ENCODE data around the gene RBBP4.
"Not testable (repeated sequence)": the region's sequence is repeated elsewhere in the genome, so short reads cannot be mapped to it uniquely, and the experiment has no call there.

The RBBP4 gene

DNA sequence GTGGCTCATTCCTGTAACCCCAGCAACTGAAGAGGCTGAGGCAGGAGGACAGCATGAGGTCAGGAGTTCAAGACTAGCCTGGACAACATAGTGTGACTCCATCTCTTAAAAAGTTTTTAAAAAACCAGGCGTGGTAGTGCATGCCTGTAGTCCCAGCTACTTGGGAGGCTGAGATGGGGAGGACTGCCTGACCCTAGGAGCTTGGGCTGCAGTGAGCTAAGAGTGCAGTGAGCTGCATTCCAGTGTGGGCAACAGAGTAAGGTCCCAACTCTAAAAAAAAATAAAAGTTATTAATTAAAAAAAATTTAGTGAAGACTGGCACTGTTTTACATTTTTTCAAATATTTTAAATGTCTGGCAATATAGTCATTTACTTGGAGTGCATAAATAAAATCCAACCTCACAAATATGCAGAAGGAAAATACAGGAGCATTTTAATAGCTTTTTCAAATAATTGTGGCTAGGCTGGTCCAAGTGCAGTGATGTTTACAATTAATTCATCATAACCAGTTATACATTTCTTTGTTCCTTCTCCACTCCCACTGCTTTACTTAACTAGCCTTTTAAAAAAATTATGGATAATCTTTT, 11.4 kb upstream of the RBBP4 start:
- DNase-seq (ENCODE audit: low read depth in 2 of 2) = no peak

DNA sequence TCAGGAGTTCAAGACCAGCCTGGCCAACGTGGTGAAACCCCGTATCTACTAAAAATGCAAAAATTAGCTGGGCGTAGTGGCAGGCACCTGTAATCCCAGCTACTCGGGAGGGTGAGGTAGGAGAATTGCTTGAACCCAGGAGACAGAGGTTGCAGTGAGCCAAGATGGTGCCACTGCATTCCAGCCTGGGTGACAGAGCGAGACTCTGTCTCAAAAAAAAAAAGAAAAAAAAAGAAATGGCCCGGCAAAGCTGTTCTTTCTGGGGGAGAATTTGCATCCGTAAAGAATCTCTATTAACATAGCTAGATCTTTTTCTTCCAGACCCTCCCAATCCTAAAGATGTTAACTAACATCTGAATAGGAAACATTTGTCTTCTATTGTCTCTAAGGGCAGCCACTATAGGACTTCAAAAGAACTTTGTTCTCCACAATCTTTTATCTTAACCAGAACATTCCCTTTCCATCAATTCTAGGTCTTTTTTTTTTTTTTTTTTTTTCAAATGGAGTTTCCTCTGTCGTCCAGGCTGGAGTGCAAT, 8.6 kb upstream of the RBBP4 start:
- not testable (repeated sequence) for DNase-seq (ENCODE audit: low read depth in 2 of 2)

DNA sequence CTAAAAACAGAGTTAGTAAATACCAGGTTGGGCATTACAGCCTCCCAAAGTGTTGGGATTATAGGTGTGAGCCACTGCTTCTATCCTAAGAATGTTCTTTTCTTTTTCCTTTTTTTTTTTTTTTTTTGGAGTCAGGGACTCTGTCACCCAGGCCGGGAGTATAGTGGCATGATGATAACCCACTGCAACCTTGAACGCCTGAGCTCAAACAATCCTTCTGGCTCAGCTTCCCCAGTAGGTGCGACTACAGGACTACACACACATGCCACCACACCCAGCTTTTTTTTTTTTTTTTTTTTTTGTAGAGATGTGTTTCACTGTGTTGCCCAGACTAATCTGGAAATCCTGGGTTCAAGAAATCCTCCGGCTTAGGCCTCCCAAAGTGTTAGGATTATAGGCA, 6.6 kb upstream of the RBBP4 start:
- no peak for DNase-seq (ENCODE audit: low read depth in 2 of 2)

DNA sequence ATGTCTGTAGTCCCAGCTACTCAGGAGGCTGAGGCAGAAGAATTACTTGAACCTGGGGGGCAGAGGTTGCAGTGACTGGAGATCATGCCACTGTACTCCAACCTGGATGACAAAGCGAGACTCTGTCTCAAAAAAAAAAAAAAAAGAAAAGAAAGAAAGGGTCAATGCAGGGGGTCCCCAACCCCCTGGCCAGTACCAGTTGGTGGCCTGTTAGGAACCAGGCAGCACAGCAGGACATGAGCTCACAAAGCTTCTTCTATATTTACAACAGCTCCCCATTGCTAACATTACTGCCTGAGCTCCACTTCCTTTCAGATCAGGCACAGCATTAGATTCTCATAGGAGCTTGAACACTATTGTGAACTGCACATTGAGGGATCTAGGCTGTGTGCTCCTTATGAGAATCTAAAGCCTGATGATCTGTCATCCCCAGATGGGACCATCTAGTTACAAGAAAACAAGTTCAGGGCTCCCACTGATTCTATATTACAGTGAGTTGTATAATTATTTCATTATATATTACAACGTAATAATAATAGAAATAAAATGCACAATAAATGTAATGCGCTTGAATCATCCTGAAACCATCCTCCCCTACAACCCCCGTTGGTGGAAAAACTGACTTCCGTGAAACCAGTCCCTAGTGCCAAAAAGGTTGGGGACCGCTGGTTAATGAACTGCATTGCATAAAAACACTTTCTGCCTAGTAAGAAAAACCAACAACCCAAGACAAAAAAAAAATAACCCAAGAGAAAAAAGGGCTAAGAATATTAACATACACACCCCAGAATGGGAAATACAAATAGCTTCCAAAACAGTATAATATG, 3.5 kb upstream of the RBBP4 start:
- DNase-seq (ENCODE audit: low read depth in 2 of 2) = no peak

GRCh38 chr1:32650248-32650751, 708 bp upstream of the RBBP4 start, which contains the start of gene ZBTB8OS:
TSS of gene ZBTB8OS (minus strand) at chr1:32650550. CDS start at chr1:32650529, 21 bp downstream.
- peak; percentile 70 to 73 for DNase-seq (ENCODE audit: low read depth in 2 of 2)

- no peak for DNase-seq (ENCODE audit: low read depth in 2 of 2)
Observed at GRCh38 chr1:32651461-32652073, 559 bp downstream of the RBBP4 start.

- DNase-seq (ENCODE audit: low read depth in 2 of 2) = no peak
Observed at GRCh38 chr1:32652244-32652962, 1.4 kb downstream of the RBBP4 start.

- DNase-seq (ENCODE audit: low read depth in 2 of 2) = no peak
Observed at GRCh38 chr1:32659581-32659980, 8.6 kb downstream of the RBBP4 start.

GRCh38 chr1:32665915-32666314, 14.9 kb downstream of the RBBP4 start:
- no peak for DNase-seq (ENCODE audit: low read depth in 2 of 2)

DNA sequence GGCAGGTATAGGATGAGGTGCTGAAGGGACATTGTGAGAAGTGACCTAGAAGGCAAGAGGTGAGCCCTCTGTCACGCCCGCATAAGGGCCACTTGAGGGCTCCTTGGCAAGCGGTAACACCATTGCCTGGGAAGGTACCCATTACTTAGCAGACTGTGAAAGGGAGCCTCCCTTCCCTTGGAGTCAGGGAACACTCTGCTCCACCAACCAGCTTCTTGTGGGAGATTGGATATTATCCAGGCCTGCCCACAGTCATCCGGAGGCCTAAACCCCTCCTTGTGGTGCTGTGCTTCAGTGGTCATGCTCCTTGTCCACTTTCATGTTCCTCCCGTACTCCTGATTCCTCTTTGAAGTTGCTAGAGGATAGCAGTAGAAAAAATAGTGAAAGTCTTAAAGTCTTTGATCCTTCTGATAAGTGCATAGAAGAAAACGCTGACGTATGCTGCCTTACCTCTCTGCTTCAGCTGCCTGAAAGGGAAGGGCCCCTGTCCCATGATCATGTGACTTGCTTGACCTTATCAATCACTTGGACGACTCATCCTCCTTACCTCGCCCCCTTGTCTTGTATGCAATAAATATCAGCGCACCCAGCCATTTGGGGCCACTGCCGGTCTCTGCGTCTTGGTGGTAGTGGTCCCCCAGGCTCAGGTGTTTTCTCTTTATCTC, 16.0 kb downstream of the RBBP4 start:
- DNase-seq (ENCODE audit: low read depth in 2 of 2) = no peak

DNA sequence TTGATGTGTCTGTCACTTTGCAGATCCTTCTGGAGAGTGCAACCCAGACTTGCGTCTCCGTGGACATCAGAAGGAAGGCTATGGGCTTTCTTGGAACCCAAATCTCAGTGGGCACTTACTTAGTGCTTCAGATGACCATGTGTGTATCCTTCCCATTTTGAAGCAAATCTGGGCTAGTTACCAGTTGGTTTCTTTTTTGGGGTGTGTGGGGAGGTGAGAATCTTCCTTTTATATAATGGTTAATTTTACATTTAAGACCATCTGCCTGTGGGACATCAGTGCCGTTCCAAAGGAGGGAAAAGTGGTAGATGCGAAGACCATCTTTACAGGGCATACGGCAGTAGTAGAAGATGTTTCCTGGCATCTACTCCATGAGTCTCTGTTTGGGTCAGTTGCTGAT, 17.7 kb downstream of the RBBP4 start:
- DNase-seq (ENCODE audit: low read depth in 2 of 2) = not testable (repeated sequence)

GRCh38 chr1:32676945-32677344, 25.9 kb downstream of the RBBP4 start:
- DNase-seq (ENCODE audit: low read depth in 2 of 2) = no peak

DNA sequence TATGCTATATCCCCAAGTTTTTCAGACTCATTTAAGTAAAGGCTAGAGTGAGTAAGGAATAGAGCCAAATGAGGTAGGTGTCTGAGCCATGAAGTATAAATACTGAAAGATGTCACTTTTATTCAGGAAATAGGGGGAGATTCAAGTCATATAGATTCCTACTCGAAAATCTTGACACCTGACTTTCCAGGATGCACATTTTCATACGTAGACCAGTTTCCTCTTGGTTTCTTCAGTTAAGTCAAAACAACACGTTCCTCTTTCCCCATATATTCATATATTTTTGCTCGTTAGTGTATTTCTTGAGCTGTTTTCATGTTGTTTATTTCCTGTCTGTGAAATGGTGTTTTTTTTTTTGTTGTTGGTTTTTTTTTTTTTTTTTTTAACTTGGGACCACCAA, 29.0 kb downstream of the RBBP4 start:
- DNase-seq (ENCODE audit: low read depth in 2 of 2) = not testable (repeated sequence)

DNA sequence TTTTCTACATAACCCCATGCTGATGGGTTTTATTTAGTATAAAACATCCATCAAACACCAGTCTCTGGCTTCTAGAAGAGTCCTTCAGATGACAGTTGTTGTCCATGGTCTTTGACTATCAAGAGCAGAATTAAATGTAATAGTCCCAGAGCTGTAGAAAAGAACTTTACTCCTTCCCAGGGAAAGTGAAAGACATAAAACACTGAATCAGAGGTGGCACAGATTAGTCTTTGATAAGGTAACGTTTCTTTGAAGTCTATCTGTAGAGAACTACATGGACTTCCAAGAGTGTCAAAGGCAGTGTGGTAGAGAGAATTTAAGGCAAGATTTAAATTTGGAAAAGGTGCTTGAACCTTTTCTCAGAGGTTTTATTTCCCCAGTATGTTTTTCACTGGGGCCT, 29.6 kb downstream of the RBBP4 start:
- no peak for DNase-seq (ENCODE audit: low read depth in 2 of 2)

- DNase-seq (ENCODE audit: low read depth in 2 of 2) = no peak
Observed at GRCh38 chr1:32681509-32681908, 30.5 kb downstream of the RBBP4 start.

GRCh38 chr1:32681999-32682398, 31.0 kb downstream of the RBBP4 start:
- no peak for DNase-seq (ENCODE audit: low read depth in 2 of 2)

GRCh38 chr1:32683397-32683796, 32.4 kb downstream of the RBBP4 start:
- DNase-seq (ENCODE audit: low read depth in 2 of 2) = no peak

DNA sequence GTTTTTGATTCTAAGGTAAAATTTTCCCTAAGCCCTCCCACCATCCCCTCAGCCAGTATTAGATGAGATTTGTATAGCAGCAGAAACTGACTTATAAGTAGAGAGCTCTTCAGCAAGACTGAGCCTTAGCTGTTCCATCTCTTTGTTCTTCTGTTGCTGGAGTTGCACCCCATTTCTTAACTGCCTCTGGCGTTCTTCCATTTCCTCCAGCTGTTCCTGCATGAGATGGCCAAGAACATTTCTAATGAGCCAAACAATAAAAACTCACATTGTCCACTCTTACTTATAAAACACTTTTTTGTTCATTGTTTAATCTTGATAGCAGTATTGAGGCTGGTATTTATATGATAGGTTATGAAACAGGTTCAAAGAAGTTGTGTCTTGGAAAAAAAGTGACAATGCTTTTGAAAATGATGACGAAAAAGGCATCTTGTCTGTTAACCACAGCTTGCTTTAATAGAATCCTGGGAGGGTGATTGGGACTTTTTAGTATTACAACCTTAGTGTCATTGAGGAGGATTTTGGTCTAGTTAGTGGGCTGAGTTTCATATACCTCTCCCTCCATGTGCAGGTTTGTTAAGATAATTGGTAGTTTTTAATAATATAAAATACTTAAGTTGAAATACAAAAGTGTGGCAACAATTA, 33.3 kb downstream of the RBBP4 start:
- no peak for DNase-seq (ENCODE audit: low read depth in 2 of 2)

GRCh38 chr1:32685498-32685897, 34.5 kb downstream of the RBBP4 start:
- no peak for DNase-seq (ENCODE audit: low read depth in 2 of 2)

- DNase-seq (ENCODE audit: low read depth in 2 of 2) = no peak
Observed at GRCh38 chr1:32686387-32686786, 35.4 kb downstream of the RBBP4 start.
